Measurements from ENCODE around the gene GADD45GIP1.
"Not testable (repeated sequence)": the region's sequence is repeated elsewhere in the genome, so short reads cannot be mapped to it uniquely, and the experiment has no call there.

DNA sequence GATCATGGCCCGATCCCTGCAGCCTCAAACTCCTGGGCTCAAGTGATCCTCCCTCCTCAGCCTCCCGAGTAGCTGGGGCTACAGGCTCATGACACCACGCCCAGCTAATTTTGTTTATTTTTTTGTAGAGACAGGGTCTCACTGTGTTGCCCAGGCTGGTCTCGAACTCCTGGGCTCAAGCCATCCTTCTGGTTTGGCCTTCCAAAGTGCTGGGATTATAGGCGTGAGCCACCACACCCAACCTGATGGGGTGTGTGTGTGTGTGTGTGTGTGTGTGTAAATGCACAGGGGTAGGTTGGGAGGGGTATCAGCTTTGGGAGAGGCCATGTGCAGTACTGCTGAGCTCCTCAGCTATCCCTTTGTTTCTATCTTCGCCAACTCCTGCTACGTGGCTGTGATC lies 19.1 kb upstream of the GADD45GIP1 start:
- not testable (repeated sequence) for TF ChIP-seq KDM1A (IDR thresholded peaks at IDR 0.05; ENCODE audit: low read depth); CBX8 (IDR thresholded peaks at IDR 0.05); CEBPB (IDR thresholded peaks at IDR 0.05); MAFK (IDR thresholded peaks at IDR 0.05; ENCODE audit: partially characterized antibody)
- TF ChIP-seq, protein P1, sequence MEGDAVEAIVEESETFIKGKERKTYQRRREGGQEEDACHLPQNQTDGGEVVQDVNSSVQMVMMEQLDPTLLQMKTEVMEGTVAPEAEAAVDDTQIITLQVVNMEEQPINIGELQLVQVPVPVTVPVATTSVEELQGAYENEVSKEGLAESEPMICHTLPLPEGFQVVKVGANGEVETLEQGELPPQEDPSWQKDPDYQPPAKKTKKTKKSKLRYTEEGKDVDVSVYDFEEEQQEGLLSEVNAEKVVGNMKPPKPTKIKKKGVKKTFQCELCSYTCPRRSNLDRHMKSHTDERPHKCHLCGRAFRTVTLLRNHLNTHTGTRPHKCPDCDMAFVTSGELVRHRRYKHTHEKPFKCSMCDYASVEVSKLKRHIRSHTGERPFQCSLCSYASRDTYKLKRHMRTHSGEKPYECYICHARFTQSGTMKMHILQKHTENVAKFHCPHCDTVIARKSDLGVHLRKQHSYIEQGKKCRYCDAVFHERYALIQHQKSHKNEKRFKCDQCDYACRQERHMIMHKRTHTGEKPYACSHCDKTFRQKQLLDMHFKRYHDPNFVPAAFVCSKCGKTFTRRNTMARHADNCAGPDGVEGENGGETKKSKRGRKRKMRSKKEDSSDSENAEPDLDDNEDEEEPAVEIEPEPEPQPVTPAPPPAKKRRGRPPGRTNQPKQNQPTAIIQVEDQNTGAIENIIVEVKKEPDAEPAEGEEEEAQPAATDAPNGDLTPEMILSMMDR (IDR thresholded peaks at IDR 0.05) = not testable (repeated sequence)
- TF ChIP-seq, protein P2, sequence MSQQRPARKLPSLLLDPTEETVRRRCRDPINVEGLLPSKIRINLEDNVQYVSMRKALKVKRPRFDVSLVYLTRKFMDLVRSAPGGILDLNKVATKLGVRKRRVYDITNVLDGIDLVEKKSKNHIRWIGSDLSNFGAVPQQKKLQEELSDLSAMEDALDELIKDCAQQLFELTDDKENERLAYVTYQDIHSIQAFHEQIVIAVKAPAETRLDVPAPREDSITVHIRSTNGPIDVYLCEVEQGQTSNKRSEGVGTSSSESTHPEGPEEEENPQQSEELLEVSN (IDR thresholded peaks at IDR 0.05; ENCODE audit: borderline replicate concordance, low read depth) = not testable (repeated sequence)
